ENCODE results near the gene MAN2A2.

- no peak for TF ChIP-seq CTCF (IDR thresholded peaks at IDR 0.05)
- no peak for TF ChIP-seq MLX (CRISPR knock-in tag; IDR thresholded peaks at IDR 0.05)
- no peak for TF ChIP-seq MAX (CRISPR knock-in tag; IDR thresholded peaks at IDR 0.05)
- TF ChIP-seq ATF2 (CRISPR knock-in tag; IDR thresholded peaks at IDR 0.05; ENCODE audit: borderline replicate concordance, low read depth) = no peak
- TF ChIP-seq HMGXB4 (CRISPR knock-in tag; IDR thresholded peaks at IDR 0.05) = no peak
- TF ChIP-seq RELA (CRISPR knock-in tag; IDR thresholded peaks at IDR 0.05; ENCODE audit: borderline replicate concordance) = no peak
- TF ChIP-seq JUN (CRISPR knock-in tag; IDR thresholded peaks at IDR 0.05) = no peak
- TF ChIP-seq USF2 (CRISPR knock-in tag; IDR thresholded peaks at IDR 0.05) = no peak
- TF ChIP-seq PRDM15 (CRISPR knock-in tag; IDR thresholded peaks at IDR 0.05) = no peak
- TF ChIP-seq ATF6 (CRISPR knock-in tag; IDR thresholded peaks at IDR 0.05) = no peak
- no peak for TF ChIP-seq TCF7 (CRISPR knock-in tag; IDR thresholded peaks at IDR 0.05; ENCODE audit: low read depth)
- no peak for TF ChIP-seq PRRX2 (CRISPR knock-in tag; IDR thresholded peaks at IDR 0.05)
- TF ChIP-seq IRF1 (CRISPR knock-in tag; IDR thresholded peaks at IDR 0.05) = no peak
- TF ChIP-seq NR1H2 (CRISPR knock-in tag; IDR thresholded peaks at IDR 0.05) = no peak
Observed at GRCh38 chr15:90915808-90916440, 12.8 kb downstream of the MAN2A2 start.

Data from WTC11 (cell line).